Upper lobe of right lung (tissue), 1 donor: ENCODE results near the gene PRKN. TPM values are rescaled to one million over a fixed set of nuclear protein-coding genes. Genes with fewer than 3 reads are reported as not detected.

Source experiments
- ATAC-seq: fragments of 200-7000 bp; cut with Tn5 transposase; one replicate; pipeline ENCODE4 v1.9.1; 2020; ENCODE audit warnings: mild to moderate bottlenecking, moderate library complexity
- DNase-seq: peaks from one replicate; pipeline ENCODE4 v3.0.0-alpha.2; 2020
- H3K27ac ChIP-seq: fragments of 200-600 bp; one replicate; pipeline ENCODE4 v1.8.0; 2022
- H3K27me3 ChIP-seq: fragments of 200-600 bp; one replicate; pipeline ENCODE4 v1.8.0; 2022; ENCODE audit warnings: mild to moderate bottlenecking
- H3K36me3 ChIP-seq: fragments of 200-600 bp; one replicate; pipeline ENCODE4 v1.8.0; 2022
- H3K4me1 ChIP-seq: fragments of 200-600 bp; one replicate; pipeline ENCODE4 v1.8.0; 2022
- H3K4me3 ChIP-seq: fragments of 200-600 bp; one replicate; pipeline ENCODE4 v1.8.0; 2022; ENCODE audit warnings: mild to moderate bottlenecking
- H3K9me3 ChIP-seq: fragments of 200-600 bp; one replicate; pipeline ENCODE4 v1.8.0; 2022
- CTCF ChIP-seq: fragments of 200-600 bp; IDR thresholded peaks from one replicate; pipeline ENCODE4 v1.8.0; 2022; ENCODE audit warnings: antibody characterized with exemption
- intact Hi-C: fragments of 100-400 bp; cut with DNase I; formaldehyde crosslinking; loops from one replicate; pipeline ENCODE4 v1.11.0; 2022
- total RNA-seq: library from RNA; stranded (reverse); fragmentation: NEBNext Ultra II Directional; extraction: Animal tissue kit (Norgen Biotek cat#: 25700); gene quantifications from one replicate; pipeline ENCODE4 v1.2.1, GENCODE V29; 2021
- donor health status: DM: no; HTN: yes; CAD: no; lungs with severe emphysema.

The PRKN gene
- total RNA-seq, 1 donor from 2014 or later = 2.7 TPM

DNA sequence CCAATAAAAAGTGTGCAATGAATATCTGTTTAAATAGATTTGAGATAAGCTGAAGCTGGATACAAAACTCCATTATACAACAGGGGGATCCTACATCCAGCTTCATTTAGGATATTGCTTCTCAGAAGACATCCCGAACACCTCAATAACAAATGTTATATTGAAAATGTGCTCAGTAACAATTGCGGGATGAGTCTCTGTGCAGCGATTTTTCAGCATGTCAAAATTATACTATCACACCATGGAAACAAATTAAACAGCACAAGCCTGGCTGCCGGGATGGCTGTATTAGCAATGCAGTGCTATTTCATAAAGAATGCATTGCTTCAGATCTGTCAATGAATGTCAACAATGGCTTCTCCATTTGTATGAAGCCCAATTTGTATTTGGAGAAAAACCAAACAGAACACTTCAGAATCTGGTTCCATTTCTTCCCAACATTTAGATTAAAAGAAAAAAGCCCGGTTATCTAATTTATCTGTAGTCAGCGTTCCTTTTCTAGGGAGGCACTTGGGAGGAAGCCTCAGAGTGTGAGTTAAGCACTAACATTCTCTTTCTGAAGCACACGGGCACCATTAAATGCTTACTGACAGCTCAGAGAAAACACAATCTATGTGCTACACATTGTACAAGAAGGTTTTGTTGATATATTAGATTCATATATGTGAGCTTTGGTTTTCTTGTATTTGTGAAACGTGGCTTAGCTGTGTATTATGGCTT lies 1142.8 kb downstream of the PRKN start:
- no peak for DNase-seq
- H3K27me3 ChIP-seq = no peaks in the 10 kb centered on the region
- no peak overlapping the region for H3K4me3 ChIP-seq
- no peak overlapping the region for H3K27ac ChIP-seq
- H3K36me3 ChIP-seq = no peaks in the 10 kb centered on the region
- ATAC-seq = no peak
- TF ChIP-seq CTCF = no peak
- no peaks in the 10 kb centered on the region for H3K4me1 ChIP-seq
- intact Hi-C loops = no loop called here
- H3K9me3 ChIP-seq = no peaks in the 10 kb centered on the region

DNA sequence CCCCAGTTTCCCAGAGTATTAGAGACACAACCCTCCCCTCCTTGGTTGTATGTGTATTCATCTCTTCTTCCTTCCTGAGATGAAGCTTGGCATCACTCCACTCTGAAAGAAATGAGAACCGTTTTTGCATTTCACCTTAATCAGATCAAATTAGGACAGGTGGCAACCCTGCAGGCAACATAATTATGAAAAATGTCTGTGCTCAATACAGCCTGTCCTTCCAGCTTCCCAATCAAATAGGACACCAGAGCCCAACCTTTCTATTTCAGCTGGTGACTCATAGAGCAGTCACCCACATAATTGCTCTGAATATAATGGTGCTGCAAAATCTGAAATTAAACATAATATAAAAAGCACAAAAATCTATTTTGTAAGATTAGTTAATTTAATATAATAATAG lies 1143.5 kb downstream of the PRKN start:
- Histone ChIP-seq H3K36me3 (no peaks in the 10 kb centered on the region), H3K27me3 (no peaks in the 10 kb centered on the region), H3K4me1 (no peaks in the 10 kb centered on the region), H3K27ac (no peak overlapping the region), H3K4me3 (no peak overlapping the region), H3K9me3 (no peaks in the 10 kb centered on the region)
- no peak for ATAC-seq
- TF ChIP-seq CTCF = no peak
- intact Hi-C loops = no loop called here
- DNase-seq = no peak

DNA sequence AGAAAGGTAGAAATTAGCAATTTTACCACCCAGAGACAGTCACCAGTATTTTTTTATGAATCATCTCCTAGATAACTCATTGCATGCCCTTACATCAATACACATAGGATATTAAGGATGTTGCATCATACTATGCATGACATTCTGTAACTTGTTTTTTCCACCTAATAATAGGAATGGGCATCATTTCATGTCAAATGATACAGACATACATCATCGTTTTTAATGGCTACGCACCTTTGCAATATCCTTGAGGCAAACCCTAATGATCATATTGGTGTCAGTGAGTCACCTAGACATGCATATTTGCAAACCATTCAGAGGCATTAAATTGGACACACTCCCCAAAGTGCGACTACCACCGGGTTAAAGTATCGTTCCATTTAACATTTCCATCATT lies 1144.0 kb downstream of the PRKN start:
- no peak for TF ChIP-seq CTCF
- Histone ChIP-seq H3K27ac (no peak overlapping the region), H3K4me3 (no peak overlapping the region), H3K9me3 (no peaks in the 10 kb centered on the region), H3K27me3 (no peaks in the 10 kb centered on the region), H3K4me1 (no peaks in the 10 kb centered on the region), H3K36me3 (no peaks in the 10 kb centered on the region)
- no peak for DNase-seq
- no peak for ATAC-seq
- intact Hi-C loops = no loop called here

DNA sequence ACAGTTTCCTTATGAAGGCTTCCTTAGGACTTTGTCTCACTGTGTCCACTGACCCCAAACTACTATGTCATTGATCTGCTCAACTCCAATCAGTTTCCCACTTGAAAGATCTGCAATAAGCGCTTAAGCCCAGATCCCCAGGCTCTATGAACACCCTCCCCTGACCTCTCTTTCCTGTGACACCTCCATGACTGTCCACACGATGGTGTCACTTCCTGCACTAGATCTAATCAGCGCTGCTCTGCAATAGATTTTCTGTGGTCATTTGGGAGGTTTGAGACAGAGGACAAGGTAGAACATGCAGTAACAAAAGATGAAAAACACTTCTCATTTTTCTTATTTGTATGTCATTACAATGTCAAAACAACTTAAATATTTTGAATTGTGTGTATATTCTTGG lies 1149.1 kb downstream of the PRKN start:
- DNase-seq (no peak), ATAC-seq (no peak)
- intact Hi-C loops = no loop called here
- no peak overlapping the region for H3K27ac ChIP-seq
- no peaks in the 10 kb centered on the region for H3K4me1 ChIP-seq
- H3K9me3 ChIP-seq = no peaks in the 10 kb centered on the region
- no peaks in the 10 kb centered on the region for H3K36me3 ChIP-seq
- no peak overlapping the region for H3K4me3 ChIP-seq
- TF ChIP-seq CTCF = no peak
- H3K27me3 ChIP-seq = no peaks in the 10 kb centered on the region

GRCh38 chr6:161575523-161576254 lies 1151.9 kb downstream of the PRKN start:
- no peak for ATAC-seq

More at GRCh38 chr6:161575523-161576254, 1151.9 kb downstream of the PRKN start:
- TF ChIP-seq CTCF = no peak
- Histone ChIP-seq H3K27me3 (no peaks in the 10 kb centered on the region), H3K9me3 (no peaks in the 10 kb centered on the region), H3K27ac (no peak overlapping the region), H3K4me1 (no peaks in the 10 kb centered on the region), H3K4me3 (no peak overlapping the region), H3K36me3 (no peaks in the 10 kb centered on the region)
- no peak for DNase-seq
- intact Hi-C loops = no loop called here
